Stimulated activated CD4-positive, alpha-beta T cell treated with anti-CD3 and anti-CD28 coated beads, Interleukin-12 subunit alpha, Interleukin-12 subunit beta, amount 100 ng/mL, for 4 hours (primary cell): Measurements from ENCODE around the gene SLFN14.
"Not testable (repeated sequence)": the region's sequence is repeated elsewhere in the genome, so short reads cannot be mapped to it uniquely, and the experiment has no call there.

Experiments used
- DNase-seq: peaks from one replicate; pipeline ENCODE4 v3.0.0-alpha.2; 2020

Gene SLFN14

GRCh38 chr17:35519906-35520442, 40.6 kb downstream of the SLFN14 start:
- no peak for DNase-seq

DNA sequence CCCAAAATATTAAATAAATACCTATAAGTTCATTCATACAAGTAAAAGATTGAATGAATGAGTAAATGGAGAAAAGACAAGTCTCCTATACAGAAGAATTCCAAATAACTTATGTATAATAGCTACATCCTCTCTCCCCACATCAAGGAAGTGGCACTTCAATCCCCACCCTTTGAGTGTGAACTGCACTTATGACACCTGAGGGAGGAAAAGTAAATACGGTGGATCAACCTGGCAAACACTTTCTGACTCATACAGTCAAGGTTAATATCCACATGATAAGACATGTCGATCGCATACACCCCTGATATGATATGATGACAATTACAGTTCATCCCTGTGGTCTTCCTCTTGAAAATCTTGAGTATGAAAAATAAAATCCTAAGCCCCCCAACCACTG, 41.2 kb downstream of the SLFN14 start:
- no peak for DNase-seq

- DNase-seq = not testable (repeated sequence)
Observed at GRCh38 chr17:35518431-35518830, 42.2 kb downstream of the SLFN14 start.

DNA sequence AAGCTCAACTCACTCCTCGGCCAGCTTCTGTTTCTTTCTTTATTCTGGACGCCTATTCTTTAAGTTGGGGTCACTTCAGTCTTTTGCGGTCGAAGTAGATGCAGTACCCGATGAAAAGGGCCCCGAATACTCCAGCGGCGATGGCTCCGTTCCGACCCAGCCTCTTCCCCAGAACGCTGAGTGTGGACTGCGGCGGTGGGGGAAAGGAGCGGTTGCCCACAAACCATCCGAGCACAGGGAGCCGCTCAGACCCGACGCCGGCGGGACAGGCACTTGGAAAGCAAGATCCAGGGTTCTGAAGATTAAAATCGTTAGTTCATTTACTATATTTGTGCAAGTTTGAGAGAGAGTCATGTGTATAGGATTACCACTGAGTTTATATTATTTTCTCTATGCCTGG, 45.6 kb downstream of the SLFN14 start:
- DNase-seq = no peak

GRCh38 chr17:35514564-35514963, 46.1 kb downstream of the SLFN14 start:
- no peak for DNase-seq
